Lung microvascular endothelial cell (primary cell): ENCODE results near the gene LIPC. TPM values are rescaled to one million over a fixed set of nuclear protein-coding genes. Genes with fewer than 3 reads are reported as not detected.
"Not testable (repeated sequence)": the region's sequence is repeated elsewhere in the genome, so short reads cannot be mapped to it uniquely, and the experiment has no call there.

Source experiments
- DNase-seq, 2 donors: peaks; one replicate each; pipeline versions ENCODE4 v3.0.0 to v3.0.0-alpha.2; 2010; ENCODE audit warnings: low read depth in 2 of 2
- total RNA-seq: library from RNA; depleted of rRNA; stranded (reverse); fragments of >200 nt; gene quantifications from 2 replicates; pipeline ENCODE4 v1.2.1, GENCODE V29; 2014

The LIPC gene
- total RNA-seq, 1 donor from 2014 or later, result not detected

DNA sequence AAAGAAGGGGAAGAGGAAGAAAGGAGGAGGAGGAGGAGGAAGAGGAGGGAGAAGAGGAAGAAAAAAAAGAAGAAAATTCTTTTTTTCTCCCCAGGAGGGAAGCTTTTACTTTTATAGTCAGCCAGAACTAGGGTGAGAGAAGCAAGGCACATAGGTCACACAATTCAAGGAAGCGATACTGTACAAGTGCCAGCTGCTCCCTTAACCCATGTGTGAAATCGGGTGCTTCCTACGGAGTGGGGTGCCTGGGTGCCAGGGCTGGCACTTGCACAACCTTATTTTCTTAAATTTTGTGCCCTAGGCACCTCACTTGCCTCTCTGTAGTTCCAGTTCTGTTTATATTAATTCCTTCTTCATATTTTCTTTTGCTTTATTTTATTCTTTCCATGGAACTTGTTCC, 150.4 kb downstream of the LIPC start:
- no peak for DNase-seq

DNA sequence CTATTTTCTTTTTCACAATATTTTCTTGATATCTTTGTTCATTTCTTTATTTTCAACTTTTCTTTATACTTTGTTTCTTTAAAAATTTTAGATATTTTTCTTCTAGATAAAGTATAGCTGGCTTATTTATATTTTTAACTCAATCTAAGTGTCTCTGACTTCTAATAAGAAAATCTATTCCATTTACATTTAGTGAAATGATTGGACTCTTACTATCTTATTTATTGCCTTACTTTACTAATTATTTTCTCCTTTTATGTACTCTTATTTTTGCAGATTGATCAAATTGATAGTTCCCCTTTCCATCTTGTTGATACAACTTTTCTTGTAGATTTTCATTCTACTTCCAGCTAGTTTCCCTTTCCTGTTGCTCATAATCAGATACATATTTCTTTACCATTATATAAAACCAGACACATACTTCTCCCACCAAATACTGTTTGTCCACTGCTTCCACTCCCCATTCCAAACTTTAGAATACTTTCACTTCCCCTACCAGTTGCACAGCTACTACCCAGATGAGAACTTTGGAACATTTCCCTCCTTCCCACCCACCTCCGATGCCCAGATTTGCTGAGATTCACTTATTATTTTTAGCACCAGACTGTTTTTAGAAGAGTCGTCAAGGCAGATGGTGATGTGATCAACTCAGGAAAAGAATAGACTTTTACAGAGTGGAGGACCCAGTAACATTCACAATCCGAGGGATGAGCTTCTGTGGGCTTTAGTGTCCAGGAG, 151.5 kb downstream of the LIPC start:
- no peak for DNase-seq

DNA sequence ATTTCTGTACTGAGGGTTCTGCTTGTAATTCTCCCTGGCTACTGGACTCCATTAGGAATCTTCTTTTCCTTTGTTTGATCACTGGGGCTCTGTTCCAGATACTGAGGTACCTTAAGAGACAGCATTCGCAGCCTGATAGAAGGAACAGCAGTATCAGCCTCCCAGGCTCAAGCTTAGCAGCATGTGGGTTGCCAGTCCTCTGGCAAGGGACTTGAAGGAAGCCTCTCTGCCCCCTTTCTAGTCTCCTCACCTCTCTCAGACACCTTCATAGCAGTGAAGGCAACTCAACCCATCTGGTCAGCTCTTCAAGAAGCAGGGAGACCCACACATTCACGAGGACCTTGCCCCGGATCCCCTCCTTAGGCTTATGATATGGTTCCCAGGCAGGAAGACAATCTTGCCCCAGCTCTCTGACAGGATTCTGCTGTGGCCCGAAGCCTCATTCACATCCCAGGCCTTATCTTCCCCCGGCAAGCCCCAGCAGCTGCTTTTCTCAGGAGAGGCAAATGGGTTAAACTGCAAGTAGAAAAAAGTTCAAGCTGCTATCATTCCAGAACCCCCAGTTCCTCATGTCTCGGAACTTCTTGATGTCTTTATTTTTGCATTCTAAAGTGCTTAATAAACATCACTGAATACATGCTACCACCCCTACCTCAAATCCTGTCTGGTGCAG, 153.1 kb downstream of the LIPC start:
- DNase-seq, result no peak

DNA sequence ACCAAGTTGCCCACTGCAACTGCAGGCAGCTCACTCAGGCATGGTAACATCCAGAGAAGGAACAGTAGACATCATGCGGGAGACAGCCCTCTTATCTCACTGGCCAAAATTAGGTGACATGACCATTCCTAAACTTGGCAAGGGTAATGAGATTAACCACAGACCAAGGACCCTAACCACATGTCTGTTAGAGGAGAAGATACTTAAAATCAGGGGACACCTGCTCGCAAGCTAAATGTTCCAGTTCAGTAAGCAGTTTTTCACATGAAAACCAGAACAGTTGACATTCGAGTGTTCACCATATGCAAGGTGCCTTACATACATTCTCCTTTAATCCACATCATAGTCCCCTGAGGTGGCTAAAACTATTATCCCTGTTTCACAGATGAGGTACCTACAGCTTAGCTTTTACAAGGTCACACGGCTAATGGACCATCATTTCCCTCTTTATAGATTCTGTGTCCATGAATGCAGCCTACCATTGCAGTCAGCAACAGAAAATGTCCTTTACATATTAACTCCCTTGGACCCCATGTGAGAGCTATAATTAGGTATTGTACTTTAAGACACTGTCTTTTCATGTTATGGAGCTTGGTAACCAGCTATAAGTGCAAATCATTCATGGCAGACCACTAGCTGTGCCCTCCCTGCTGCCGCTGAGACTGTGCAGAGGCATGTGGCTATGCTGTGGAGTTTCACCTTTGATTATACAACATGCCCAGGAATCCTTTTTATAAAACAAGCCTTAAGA, 154.1 kb downstream of the LIPC start:
- no peak for DNase-seq

DNA sequence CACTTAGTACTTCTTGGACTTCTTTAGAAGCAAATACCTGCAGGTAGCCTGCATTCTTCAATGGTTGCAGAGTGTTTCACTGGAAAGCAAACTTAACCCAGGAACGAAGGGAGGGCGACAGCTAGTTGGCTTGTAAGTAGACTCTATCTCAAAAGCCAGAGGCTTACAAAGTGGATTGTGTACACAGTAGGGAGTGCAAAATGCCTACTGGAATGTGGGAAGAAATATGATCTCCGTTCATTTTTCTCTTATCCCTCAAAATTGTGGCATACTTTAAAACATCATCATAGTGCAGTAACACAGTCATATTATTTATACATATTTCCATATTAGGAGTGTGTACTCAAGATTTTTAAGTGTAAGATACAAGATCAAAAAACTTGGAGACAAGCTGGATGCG, 155.7 kb downstream of the LIPC start:
- no peak for DNase-seq

DNA sequence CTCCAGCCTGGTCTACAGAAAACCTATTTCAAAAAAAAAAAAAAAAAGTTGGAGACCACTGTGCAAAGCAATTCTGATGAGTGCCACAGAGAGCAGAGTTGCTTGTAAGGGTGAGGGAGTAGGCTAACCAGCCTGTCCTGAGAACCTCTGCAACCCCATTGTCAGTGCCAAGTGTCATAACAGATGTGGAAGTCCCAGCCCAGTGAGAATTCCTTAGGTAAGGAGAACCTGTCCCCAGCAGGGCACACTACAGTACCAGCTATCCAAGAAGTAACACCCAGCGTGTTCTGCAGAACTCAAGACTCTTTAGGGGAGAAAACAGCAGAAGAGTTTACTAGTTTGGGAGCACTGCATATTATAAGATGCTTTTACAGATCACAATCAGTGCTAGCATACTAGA, 156.3 kb downstream of the LIPC start:
- no peak for DNase-seq

DNA sequence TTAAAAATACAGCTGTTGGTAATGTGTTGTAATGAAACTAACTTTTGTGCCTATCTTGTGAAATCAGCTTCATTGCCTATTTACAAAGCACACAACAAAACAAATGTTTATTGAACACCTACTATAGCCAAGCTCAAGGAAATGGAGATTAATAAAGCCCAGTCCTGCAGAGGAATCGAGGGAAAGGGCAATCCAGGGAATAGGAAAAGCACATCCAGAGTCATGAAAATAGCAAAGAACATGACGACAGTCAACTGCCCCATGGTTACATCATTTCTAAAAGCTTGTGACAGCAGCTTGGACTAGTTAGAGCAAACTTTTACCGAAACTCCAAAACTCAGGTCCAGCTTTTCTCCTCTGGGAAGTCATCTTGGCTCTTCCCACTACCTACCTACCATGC, 157.3 kb downstream of the LIPC start:
- no peak for DNase-seq

DNA sequence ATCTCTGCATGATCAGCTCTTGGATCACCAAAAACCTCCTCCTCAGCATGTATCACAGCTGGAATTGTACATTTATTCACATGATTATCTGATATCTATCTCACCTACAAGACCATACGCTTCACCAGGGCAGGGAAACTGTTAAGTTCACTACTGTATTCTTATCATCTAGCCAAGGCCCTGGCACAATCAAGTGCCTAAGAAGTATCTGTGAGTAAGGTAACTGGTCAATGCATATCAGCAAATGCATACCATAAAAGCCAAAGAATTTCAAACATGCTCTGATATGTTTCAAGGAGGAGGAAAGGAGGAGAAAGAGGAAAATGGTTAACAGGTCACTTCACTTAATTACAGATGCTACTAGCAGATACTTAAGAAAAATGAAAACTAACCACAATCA, 158.4 kb downstream of the LIPC start:
- DNase-seq, result no peak

DNA sequence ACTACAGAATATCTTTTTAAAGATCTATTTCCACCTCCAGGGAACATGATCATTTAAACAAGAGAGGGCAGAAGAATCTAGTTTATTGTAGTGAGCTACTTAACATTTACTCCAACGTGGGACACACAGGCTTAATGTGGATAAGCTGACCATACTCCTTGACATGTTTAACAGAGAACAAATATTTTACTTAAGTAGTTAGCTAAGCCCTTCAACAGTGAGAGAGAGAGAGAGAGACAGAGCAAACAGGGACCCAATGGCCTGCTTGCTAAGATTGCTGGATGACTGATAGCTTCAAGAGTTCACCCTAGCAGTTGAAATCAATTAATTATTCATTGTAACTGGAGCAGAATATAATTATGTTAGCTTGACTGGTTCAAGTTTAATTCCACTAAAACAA, 159.1 kb downstream of the LIPC start:
- DNase-seq, result no peak

DNA sequence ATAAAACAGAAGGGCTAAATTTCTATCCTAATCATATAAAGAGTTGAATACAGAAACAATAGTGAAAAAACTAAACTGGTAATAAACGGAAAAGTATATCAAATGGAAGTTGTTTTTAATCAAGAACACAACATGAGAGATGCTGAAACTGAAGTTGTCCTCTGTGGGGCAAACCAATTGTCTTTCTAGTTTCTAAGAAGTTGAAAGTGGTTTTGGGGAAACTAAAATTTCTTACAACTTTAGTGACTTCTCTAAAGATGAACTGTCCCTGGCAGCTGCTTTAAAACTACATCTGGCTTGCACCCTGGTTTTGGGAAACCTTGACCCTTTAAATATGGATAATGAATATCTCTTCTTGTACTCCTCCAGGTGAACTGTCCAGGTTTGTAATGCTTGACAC, 162.1 kb downstream of the LIPC start:
- no peak for DNase-seq

DNA sequence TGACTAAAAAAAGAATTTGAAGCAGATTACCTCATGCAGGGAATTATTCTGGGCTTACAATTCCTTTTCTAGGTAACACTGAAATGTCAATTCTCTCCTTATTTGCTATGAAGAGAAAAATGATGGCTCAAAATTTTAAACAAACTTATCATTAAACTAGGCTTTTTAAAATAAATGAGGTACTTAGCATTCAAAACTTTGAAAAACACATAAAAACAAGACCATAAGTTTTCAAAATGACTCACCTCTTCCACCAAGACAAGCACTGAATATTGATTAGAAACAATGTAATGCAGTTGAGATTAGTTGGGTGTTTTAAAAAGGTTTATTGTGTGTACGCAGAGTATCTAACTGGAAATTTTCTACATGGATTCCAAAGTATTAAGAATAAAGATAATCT, 163.1 kb downstream of the LIPC start:
- no peak for DNase-seq

DNA sequence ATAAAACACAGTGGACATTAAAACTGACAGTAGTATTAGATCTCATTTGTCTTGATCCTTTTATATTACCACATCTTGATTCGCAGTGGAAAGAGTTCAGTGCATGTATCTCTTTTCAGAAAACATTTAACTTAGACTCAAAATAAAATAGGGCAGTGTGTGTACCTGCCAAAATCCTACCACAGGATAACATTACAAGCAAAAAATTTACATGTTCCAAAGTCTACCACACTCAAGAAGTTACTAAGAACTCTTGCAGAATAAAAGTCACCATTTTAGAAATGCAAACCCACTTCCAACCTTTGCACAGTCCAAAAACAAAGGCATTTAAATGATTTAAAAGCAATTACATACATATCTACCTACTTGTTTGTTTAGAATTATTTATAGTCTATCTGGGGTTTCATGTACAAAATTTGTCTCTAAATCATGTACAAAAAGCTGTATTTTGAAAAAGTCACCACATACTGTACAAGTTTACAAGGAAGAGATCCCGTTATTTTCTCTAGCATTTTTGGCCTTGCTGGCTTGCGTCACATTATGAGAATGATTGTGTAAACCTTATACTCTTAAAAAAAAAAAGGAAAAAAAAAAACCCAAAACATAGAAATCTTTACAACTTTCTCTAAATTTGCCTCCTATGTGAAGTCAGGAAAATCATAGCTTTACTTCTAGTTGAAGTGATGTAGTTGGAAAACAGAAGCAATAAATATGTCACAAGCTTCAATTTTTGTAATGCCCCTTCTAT, 163.9 kb downstream of the LIPC start:
- no peak for DNase-seq

DNA sequence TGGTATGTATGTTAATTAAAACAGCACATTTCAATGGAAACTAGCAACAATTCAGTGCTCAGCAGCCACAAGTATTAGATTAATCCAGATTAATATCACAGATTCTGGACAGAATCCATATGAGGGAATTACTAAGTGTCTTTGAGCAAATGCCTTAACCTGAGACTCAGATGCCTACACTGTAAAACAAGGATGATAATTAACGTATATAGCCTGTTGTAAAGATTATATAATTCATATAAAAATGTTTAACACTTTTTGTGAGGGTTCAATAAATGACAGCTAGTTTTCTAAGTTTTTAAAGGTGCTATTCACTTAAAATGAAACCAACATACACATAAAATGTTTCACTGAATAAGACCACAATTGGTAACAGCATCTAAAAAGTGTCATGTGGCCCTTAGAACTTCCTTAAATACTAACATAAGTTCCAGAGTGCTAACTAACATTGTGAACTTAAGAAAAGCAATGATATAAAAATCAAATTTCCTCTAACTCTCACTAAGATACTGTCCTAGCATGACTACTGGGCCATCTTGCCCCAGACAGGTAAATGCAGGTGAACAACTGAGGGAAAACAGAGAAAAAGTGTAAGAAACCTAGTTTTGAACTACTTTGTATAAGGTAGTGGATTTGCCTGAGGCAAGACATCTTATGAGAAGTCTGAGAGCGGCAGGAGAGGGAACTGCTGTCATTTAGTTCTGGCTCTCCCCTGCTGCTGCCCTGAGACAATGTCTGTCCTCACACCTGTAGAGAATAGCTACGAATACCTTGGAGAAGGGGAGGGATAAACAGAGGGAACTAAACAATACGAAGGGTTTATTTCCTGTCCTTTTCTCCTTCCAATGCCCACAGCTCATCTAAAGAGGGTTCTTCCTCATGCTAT, 166.4 kb downstream of the LIPC start:
- DNase-seq, result no peak

DNA sequence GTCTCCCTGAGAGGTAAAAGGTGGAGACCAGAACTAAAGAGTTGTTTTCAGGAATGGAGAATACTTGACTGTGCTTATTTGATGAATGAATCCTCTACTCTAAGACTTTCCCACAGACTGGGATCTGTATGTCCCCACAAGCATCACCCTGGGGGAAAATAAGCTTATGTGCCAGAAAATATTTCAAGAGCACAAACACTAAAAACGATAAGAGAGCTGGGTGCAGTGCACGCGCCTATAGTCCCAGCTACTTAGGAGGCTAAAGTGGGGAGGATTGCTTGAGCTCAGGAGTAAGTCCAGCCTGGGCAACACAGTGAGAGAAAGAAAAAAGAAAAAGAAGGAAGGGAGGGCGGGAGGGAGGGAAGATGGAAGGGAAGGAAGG, 167.0 kb downstream of the LIPC start:
- no peak for DNase-seq

DNA sequence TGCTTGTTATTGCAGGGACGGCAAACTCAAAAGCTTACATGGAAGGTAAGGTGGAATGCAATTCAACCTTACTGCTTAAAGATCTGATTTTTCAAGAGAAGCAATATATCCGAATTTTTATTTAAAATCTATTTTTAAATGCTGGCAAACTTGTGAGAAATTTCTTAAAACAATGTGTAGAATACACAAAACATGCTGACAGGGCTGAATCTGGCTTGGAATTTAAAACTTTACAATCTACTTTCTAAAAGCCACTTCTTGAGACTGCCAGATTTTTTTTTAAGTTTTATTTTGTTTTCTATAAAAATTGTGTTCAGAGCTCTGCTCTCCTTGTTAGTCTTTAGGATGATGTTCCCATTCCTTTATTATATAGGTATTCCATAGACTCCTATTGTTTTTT, 171.0 kb downstream of the LIPC start:
- DNase-seq, result no peak

DNA sequence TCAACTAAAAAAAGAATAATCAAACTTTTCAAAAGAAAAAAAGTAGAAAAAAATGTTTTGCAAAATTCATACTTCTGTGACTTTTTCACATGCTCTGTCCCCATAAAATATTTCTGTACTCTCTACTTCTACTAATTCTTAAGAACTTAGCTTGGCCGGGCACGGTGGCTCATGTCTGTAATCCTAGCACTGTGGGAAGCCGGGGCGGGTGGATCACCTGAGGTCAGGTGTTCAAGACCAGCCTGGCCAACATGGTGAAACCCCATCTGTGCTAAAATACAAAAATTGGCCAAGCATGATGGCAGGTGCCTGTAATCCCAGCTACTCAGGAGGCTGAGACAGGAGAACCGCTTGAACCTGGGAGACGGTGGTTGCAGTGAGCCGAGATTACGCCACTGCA, 172.1 kb downstream of the LIPC start:
- DNase-seq, result not testable (repeated sequence)

DNA sequence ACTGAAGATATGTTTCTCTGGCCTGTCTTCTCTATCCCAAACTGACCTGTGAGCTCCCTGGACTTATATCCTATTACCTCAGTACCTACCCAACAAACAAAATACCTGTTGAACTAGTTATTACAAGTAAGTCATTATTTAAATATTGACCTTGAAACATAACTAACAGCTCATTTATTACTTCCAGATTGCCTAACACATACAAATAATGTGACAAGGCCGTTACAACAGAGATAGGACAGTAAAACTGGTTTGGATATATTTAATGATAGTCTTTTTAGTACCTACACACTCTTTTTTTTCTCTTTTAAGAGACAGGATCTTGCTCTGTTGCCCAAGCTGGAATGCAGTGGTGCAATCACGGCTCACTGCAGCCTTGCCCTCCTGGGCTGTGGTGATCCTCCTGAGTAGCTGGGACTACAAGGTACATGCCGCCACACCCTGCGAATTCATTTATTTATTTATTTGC, 172.7 kb downstream of the LIPC start:
- DNase-seq, result no peak

DNA sequence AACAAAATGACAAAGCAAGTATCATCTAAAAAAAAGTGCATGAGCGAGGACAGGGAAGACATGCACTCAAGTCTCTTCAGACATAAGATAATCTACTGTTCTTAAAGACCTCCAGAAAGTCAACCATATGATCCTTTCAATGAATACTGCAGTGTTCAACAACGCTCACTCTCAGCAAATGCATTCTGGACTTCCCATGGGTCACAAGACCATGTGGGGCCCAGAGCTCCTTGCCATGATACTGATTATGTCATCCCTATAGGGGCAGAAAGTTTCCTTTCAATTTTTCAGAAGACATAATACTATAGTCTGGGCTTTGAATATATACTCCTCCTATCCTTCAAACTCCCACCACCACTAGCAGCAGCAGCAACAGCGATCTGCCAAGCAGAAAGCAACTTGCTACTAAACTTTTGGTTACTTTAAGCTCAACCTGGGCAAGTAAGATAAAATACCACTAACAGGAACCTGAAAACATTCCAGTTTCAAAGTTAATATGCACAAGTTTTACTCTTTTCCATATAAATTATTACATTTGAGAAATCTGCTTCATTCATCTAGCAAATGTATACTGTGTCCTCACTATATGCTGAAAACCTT, 174.2 kb downstream of the LIPC start:
- no peak for DNase-seq

DNA sequence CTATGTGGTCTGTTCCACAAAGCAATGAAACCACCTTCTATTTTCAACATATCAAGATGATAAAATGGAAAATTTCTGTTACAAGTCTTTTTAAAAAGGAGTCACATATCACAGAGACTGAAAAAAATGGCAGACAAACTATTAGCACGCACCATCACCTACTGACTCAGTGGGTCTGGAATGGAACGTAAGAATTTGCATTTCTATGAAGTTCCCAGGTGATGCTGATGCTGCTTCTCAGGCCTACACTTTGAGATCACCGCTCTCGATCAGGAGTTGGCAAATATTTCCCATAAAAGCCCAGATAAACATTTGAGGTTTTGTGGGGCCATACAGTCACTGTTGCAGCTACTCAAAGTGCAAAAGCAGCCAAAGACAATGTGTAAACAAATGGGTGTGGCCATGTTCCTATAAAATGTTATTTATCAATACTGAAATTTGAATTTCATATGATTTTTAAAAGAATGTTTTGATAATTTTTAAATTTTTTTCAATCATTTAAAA, 174.8 kb downstream of the LIPC start:
- DNase-seq, result no peak

DNA sequence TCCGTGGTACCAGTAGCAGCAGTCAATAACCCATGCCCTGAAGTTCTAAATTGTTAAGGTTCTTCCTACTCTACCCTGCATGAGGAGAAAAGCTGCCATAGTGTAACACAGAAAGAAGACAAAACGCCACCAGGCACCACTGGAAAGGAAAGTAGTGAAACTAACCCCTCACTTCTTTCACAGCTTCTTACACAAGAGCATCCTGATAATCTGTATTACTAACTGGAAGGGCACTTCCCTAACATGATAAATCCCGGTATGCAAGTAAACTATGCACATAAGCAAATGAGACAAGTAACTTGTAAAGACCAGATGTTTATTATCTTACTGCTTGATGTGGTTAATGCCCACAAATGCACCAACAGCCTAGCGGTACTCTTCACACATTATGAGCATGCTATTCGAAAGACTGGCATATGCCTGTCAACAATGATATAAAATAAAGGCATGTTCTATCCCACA, 176.4 kb downstream of the LIPC start:
- DNase-seq, result no peak
